Gastroesophageal sphincter (tissue), 3 donors: Measurements from ENCODE around the gene RUNX2.

Experiments
- EP300 ChIP-seq: sonication (generic); formaldehyde crosslinking; IDR thresholded peaks from one replicate; pipeline ENCODE4 v1.6.1; 2017; ENCODE audit warnings: antibody characterized with exemption, mild to moderate bottlenecking
- POLR2A ChIP-seq, 2 donors: fragments of 450-650 bp; IDR thresholded peaks; one replicate each; pipeline ENCODE4 v1.6.1; 2017; ENCODE audit warnings: antibody characterized with exemption in 2 of 2, mild to moderate bottlenecking in 2 of 2, moderate library complexity in 1 of 2
- POLR2AphosphoS5 ChIP-seq: sonication (generic); formaldehyde crosslinking; IDR thresholded peaks from one replicate; pipeline ENCODE4 v1.6.1; 2017; ENCODE audit warnings: antibody characterized with exemption
- TF ChIP-seq, protein P1 (sequence below), 4 experiments: fragments of 200-600 bp in 2 of 4; fragments of 450-650 bp in 2 of 4; sonication (generic) in 1 of 4; IDR thresholded peaks; one replicate each; pipeline ENCODE4 v1.5.1; 2017 to 2019; ENCODE audit warnings: antibody characterized with exemption in 4 of 4, mild to moderate bottlenecking in 2 of 4, moderate library complexity in 2 of 4

DNA sequence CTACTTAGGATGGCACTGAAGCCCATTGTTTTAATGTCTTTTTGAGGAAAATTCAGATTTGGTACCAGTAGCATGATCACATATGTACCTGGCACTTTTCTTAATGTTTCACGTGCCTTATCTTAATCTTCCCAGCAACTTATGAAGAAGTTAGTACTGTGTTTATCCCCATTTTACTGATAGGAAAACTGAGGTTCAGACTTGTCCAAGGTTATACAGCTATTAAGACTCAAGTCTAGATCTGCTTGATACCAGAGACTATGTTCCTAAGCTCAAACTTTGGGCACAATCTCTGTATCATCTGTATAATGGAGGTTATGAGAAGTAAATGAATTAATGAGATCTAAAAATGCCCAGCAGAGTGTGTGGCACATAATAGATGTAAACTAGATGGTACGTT lies 229.3 kb downstream of the RUNX2 start:
- TF ChIP-seq, protein P1, sequence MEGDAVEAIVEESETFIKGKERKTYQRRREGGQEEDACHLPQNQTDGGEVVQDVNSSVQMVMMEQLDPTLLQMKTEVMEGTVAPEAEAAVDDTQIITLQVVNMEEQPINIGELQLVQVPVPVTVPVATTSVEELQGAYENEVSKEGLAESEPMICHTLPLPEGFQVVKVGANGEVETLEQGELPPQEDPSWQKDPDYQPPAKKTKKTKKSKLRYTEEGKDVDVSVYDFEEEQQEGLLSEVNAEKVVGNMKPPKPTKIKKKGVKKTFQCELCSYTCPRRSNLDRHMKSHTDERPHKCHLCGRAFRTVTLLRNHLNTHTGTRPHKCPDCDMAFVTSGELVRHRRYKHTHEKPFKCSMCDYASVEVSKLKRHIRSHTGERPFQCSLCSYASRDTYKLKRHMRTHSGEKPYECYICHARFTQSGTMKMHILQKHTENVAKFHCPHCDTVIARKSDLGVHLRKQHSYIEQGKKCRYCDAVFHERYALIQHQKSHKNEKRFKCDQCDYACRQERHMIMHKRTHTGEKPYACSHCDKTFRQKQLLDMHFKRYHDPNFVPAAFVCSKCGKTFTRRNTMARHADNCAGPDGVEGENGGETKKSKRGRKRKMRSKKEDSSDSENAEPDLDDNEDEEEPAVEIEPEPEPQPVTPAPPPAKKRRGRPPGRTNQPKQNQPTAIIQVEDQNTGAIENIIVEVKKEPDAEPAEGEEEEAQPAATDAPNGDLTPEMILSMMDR (IDR thresholded peaks at IDR 0.05), result no peak
- TF ChIP-seq POLR2A (IDR thresholded peaks at IDR 0.05) (no peak), POLR2AphosphoS5 (no peak), EP300 (no peak)
